ENCODE measurements around the gene SPRN.

GRCh38 chr10:133442191-133442966 lies 18.0 kb upstream of the SPRN start:
- no peak for TF ChIP-seq POLR2A (IDR thresholded peaks at IDR 0.05)
- no peak for TF ChIP-seq POLR2AphosphoS5 (IDR thresholded peaks at IDR 0.05)
- no peak for TF ChIP-seq EP300 (IDR thresholded peaks at IDR 0.05)
- TF ChIP-seq, protein P1, sequence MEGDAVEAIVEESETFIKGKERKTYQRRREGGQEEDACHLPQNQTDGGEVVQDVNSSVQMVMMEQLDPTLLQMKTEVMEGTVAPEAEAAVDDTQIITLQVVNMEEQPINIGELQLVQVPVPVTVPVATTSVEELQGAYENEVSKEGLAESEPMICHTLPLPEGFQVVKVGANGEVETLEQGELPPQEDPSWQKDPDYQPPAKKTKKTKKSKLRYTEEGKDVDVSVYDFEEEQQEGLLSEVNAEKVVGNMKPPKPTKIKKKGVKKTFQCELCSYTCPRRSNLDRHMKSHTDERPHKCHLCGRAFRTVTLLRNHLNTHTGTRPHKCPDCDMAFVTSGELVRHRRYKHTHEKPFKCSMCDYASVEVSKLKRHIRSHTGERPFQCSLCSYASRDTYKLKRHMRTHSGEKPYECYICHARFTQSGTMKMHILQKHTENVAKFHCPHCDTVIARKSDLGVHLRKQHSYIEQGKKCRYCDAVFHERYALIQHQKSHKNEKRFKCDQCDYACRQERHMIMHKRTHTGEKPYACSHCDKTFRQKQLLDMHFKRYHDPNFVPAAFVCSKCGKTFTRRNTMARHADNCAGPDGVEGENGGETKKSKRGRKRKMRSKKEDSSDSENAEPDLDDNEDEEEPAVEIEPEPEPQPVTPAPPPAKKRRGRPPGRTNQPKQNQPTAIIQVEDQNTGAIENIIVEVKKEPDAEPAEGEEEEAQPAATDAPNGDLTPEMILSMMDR (IDR thresholded peaks at IDR 0.05) = no peak

All from stomach (tissue), 4 donors.